ENCODE results near the gene LMO4. TPM values are rescaled to one million over a fixed set of nuclear protein-coding genes. Genes with fewer than 3 reads are reported as not detected.

The LMO4 gene
- total RNA-seq, 3 donors from 2014 or later: 34.4 to 67.5 (median 39.3) TPM

DNA sequence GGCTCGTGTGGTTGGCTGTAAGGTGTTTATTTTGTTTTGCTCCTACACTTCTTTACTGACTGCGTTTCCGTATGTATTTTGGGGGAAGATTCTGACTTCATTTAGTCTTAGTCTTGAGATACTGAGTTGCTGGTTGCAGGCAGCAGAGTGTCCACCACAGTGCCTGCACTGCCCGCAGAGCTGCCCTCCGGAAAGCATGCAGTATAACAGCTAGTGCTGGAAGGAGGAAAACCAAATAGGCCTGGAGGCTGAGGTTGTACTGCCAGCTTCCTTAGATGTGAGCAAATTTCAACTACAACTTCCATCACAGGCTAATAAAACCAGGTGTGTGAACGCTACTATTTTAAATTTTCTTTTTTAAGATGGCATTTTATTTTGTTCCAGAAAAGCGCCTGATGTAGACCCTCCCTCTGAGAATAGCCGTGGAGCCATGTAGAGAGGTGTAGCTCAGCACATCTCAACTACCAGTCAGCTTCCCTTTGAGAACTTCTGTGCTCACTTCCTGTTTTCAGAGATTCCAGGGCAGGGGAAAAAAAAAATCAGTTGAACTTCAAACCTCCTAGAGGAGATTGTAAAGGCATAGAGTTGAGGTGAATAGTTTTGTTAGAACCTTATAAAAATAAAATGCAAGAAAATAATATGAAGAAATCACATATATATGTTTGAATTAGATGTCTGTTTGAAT, 17.6 kb downstream of the LMO4 start:
- intact Hi-C loops (cut with DNase I; ENCODE audit: low total_unique reads): no loop called here
- H3K4me3 ChIP-seq: no peak overlapping the region
- no peak overlapping the region for H3K27ac ChIP-seq
- TF ChIP-seq, protein P1, sequence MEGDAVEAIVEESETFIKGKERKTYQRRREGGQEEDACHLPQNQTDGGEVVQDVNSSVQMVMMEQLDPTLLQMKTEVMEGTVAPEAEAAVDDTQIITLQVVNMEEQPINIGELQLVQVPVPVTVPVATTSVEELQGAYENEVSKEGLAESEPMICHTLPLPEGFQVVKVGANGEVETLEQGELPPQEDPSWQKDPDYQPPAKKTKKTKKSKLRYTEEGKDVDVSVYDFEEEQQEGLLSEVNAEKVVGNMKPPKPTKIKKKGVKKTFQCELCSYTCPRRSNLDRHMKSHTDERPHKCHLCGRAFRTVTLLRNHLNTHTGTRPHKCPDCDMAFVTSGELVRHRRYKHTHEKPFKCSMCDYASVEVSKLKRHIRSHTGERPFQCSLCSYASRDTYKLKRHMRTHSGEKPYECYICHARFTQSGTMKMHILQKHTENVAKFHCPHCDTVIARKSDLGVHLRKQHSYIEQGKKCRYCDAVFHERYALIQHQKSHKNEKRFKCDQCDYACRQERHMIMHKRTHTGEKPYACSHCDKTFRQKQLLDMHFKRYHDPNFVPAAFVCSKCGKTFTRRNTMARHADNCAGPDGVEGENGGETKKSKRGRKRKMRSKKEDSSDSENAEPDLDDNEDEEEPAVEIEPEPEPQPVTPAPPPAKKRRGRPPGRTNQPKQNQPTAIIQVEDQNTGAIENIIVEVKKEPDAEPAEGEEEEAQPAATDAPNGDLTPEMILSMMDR (IDR thresholded peaks at IDR 0.05): no peak
- no peak for TF ChIP-seq POLR2A (IDR thresholded peaks at IDR 0.05)
- TF ChIP-seq POLR2AphosphoS5 (IDR thresholded peaks at IDR 0.05): no peak
- DNase-seq (ENCODE audit: low spot score in 2 of 2): no peak
- H3K9me3 ChIP-seq: no peaks in the 10 kb centered on the region
- H3K4me1 ChIP-seq: no peaks in the 10 kb centered on the region
- no peaks in the 10 kb centered on the region for H3K27me3 ChIP-seq
- H3K36me3 ChIP-seq: no peaks in the 10 kb centered on the region

DNA sequence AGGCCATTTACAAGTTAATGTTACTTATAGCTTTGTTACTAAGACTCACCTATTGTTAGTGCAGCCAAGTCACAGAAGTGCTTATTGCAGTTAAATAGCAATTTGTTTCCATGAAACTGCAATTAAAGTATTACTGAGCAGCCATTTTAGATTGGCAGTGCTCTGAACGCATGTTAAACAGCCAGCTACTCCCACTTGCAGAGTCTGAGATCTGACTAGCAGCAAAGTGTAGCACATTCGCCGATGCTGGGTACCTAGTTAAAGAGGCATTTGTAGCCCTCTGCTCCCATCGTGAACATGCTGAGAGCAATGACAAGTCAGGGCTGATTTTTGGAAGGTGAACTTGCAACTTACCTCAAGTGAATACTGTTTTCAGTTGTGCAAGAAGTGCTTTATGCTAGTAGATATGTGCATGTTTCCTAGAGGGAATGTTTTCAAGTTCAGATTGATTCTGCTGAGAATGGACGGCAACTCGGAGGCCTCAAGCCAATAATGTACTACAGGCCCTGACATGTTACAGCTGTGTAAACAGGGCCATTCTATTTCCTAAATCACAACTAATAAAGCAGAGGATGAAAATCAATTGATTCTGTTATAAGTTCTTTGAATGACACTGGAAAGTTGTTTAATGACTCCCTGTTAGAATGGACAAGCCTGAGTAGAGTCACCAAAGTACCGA, 19.8 kb downstream of the LMO4 start:
- no peak for TF ChIP-seq POLR2A (IDR thresholded peaks at IDR 0.05)
- TF ChIP-seq POLR2AphosphoS5 (IDR thresholded peaks at IDR 0.05): no peak
- TF ChIP-seq, protein P1 (IDR thresholded peaks at IDR 0.05): no peak
- Histone ChIP-seq H3K27ac (no peak overlapping the region), H3K9me3 (no peaks in the 10 kb centered on the region), H3K4me3 (no peak overlapping the region), H3K36me3 (no peaks in the 10 kb centered on the region), H3K4me1 (no peaks in the 10 kb centered on the region), H3K27me3 (no peaks in the 10 kb centered on the region)
- intact Hi-C loops (cut with DNase I; ENCODE audit: low total_unique reads): no loop called here
- no peak for DNase-seq (ENCODE audit: low spot score in 2 of 2)

DNA sequence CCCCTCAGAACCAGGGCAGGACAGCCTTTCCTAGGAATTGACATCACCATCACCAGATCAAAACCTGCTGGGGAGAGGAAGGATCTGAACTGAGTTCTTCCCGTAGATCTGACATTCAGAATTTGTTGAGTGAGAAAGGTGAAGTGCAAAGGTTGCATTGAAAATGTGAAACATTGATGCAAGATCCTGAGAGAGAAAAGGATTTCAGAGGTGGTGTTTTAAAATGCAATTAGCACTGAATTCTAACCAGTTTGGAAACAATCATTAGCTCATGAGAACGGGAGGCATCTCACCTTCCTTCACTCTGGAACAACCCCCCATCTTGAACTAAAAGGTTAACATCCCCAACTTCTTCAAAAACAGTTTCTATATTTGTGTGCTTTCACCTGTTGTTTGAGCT, 20.4 kb downstream of the LMO4 start:
- Histone ChIP-seq H3K9me3 (no peaks in the 10 kb centered on the region), H3K27me3 (no peaks in the 10 kb centered on the region), H3K36me3 (no peaks in the 10 kb centered on the region), H3K4me1 (no peaks in the 10 kb centered on the region), H3K4me3 (no peak overlapping the region), H3K27ac (no peak overlapping the region)
- intact Hi-C loops (cut with DNase I; ENCODE audit: low total_unique reads): no loop called here
- TF ChIP-seq, protein P1 (IDR thresholded peaks at IDR 0.05): no peak
- TF ChIP-seq POLR2AphosphoS5 (IDR thresholded peaks at IDR 0.05) (no peak), POLR2A (IDR thresholded peaks at IDR 0.05) (no peak)
- DNase-seq (ENCODE audit: low spot score in 2 of 2): no peak

GRCh38 chr1:87355894-87356293, 27.2 kb downstream of the LMO4 start:
- no peak for DNase-seq (ENCODE audit: low spot score in 2 of 2)
- no peak overlapping the region for H3K27ac ChIP-seq
- H3K36me3 ChIP-seq: no peaks in the 10 kb centered on the region
- H3K27me3 ChIP-seq: no peaks in the 10 kb centered on the region
- H3K4me1 ChIP-seq: no peaks in the 10 kb centered on the region
- TF ChIP-seq POLR2AphosphoS5 (IDR thresholded peaks at IDR 0.05): no peak
- no peak for TF ChIP-seq POLR2A (IDR thresholded peaks at IDR 0.05)
- TF ChIP-seq, protein P1 (IDR thresholded peaks at IDR 0.05): no peak
- intact Hi-C loops (cut with DNase I; ENCODE audit: low total_unique reads): no loop called here
- no peaks in the 10 kb centered on the region for H3K9me3 ChIP-seq
- H3K4me3 ChIP-seq: no peak overlapping the region

- H3K27ac ChIP-seq: no peak overlapping the region
- H3K36me3 ChIP-seq: no peaks in the 10 kb centered on the region
- TF ChIP-seq POLR2AphosphoS5 (IDR thresholded peaks at IDR 0.05): no peak
- TF ChIP-seq, protein P1 (IDR thresholded peaks at IDR 0.05): no peak
- no peak for TF ChIP-seq POLR2A (IDR thresholded peaks at IDR 0.05)
- H3K9me3 ChIP-seq: no peaks in the 10 kb centered on the region
- no peak for DNase-seq (ENCODE audit: low spot score in 2 of 2)
- H3K4me1 ChIP-seq: no peaks in the 10 kb centered on the region
- intact Hi-C loops (cut with DNase I; ENCODE audit: low total_unique reads): no loop called here
- no peaks in the 10 kb centered on the region for H3K27me3 ChIP-seq
- H3K4me3 ChIP-seq: no peak overlapping the region
Observed at GRCh38 chr1:87356591-87356990, 27.9 kb downstream of the LMO4 start.
